ENCODE measurements around the gene TOPBP1. TPM values are rescaled to one million over a fixed set of nuclear protein-coding genes. Genes with fewer than 3 reads are reported as not detected.
"Not testable (repeated sequence)": the region's sequence is repeated elsewhere in the genome, so short reads cannot be mapped to it uniquely, and the experiment has no call there.

Gene TOPBP1
- total RNA-seq, 1 donor from 2014 or later = 35.7 TPM

GRCh38 chr3:133570139-133570936 lies 91.4 kb downstream of the TOPBP1 start:
- peak; percentile 92 for DNase-seq

DNA sequence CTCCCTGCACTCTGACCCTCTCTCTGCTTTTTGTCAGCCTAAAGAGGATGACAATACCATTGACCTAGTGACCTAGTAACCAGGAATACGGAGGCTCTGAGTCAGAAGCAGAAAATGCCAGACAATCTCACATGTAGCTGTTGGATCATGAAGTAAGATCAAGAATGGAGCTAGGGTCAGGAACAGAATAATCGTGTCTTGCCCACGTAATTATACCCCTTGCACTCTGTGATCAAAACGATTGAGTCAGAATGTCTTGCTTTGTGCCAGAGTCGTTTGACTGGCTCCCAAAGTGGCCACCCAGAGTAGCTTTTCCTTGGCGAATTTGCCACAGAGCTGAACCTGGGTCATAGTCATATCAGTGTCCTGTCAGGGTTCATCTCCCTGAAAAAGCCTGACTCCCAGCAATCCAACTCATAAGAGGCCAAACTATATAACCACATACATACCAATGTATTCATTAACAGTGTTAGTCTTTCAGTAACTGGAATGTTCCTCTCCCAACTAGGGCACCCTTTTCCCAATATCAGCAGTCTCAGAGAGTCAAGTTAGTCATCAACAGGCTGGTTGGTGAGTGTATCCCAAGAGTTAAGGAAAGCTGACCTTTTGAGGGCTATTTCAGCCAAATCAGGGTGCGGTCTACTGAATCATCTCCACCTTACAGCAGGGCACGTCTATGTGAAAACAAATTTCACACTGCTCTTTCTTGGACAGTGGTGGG lies 93.3 kb downstream of the TOPBP1 start:
- peak; percentile 68 for DNase-seq

- no peak for DNase-seq
These were observed 97.9 kb downstream of the TOPBP1 start for GRCh38 chr3:133563816-133564215.

- DNase-seq = no peak
These were observed 98.6 kb downstream of the TOPBP1 start for GRCh38 chr3:133563186-133563591.

DNA sequence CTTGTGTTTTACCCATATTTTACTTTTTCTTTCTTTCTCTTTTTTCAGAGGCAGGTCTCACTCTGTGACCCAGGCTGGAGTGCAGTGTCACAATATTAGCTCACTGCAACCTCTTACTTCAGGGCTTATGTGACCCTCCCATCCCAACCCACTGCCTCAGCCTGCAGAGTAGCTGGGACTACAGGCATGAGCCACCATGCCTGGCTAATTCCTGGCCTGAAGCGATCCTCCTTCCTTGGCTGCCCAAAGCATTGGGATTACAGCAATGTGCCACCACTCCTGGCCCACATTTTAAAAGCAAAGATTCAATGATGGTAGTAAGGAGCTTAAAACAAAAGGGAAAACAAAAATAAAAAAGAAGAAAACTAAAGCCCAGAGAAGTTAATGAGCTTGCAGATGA lies 99.4 kb downstream of the TOPBP1 start:
- DNase-seq = no peak

GRCh38 chr3:133561679-133562078 lies 100.1 kb downstream of the TOPBP1 start:
- DNase-seq = no peak

DNA sequence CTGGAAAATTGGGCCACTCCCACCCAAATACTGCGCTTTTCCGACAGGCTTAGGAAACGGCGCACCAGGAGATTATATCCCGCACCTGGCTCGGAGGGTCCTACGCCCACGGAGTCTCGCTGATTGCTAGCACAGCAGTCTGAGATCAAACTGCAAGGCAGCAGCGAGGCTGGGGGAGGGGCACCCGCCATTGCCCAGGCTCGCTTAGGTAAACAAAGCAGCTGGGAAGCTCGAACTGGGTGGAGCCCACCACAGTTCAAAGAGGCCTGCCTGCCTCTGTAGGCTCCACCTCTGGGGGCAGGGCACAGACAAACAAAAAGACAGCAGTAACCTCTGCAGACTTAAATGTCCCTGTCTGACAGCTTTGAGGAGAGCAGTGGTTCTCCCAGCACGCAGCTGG lies 110.2 kb downstream of the TOPBP1 start:
- not testable (repeated sequence) for DNase-seq

Other genes starting within 250 kb of the TOPBP1 start
- 226 and 279 TPM in 2 replicates for gene CDV3, start 88.3 kb downstream of the TOPBP1 start, total RNA-seq
- under 0.01 and 0.85 TPM in 2 replicates for gene TF, start 84.5 kb upstream of the TOPBP1 start, total RNA-seq
- gene SRPRB, start 143.9 kb upstream of the TOPBP1 start, total RNA-seq = 46.3 and 76.6 TPM in 2 replicates
- 1.9 TPM in 2 replicates for gene RAB6B, start 233.9 kb upstream of the TOPBP1 start, total RNA-seq